HG03575 (cell line): Measurements from ENCODE around the gene ITGA11.

Experiments
- ATAC-seq: cut with Tn5 transposase; IDR thresholded peaks from one replicate; pipeline ENCODE4 v1.9.1; 2021; ENCODE audit not compliant: unreplicated experiment, insufficient number of reproducible peaks, low FRiP score; ENCODE audit errors: extremely low read depth

Gene ITGA11

GRCh38 chr15:68415501-68416157, 16.3 kb downstream of the ITGA11 start:
- ATAC-seq: no peak

DNA sequence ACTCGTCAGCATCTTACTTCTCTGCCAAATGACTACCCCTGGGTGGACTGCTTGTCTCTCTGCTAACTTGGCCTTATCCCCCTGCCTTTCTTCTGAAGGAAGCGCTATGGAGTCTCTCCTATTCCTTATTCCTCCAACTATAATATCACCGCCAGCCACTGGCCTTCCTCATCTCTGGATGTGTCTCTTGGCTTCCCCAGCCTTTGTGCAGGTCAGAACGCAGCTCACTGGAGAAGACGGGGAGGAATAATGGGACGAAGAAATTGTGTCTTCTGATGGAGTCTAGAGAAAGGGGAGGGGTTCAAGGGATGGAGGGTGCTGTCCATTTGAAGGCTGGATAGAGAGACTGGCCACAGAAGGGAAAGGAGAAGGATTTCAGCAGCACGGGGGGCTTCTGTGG, 16.9 kb downstream of the ITGA11 start:
- no peak for ATAC-seq

GRCh38 chr15:68414591-68414990, 17.4 kb downstream of the ITGA11 start:
- no peak for ATAC-seq

- no peak for ATAC-seq
These were observed 17.8 kb downstream of the ITGA11 start for GRCh38 chr15:68414206-68414555.

GRCh38 chr15:68413363-68414205, 18.4 kb downstream of the ITGA11 start:
- no peak for ATAC-seq

DNA sequence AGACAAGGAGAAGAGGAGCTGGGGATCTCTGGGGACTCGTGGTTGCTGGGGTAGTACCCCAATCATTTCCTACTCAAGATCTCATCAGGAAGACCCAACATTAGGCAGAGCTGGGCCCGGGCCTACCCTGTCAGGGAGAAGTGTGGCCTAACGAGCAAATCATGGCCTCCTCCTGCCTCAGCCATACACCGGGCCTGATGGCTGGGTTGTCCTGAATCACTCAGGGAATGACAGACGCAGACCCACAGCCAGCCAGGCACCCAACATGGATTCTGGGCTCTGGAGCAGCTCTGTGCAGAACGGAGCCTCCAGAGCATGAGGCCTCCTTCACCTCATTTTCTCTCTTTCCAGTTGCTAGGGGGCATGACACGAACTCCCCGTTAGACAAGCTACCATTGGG, 19.7 kb downstream of the ITGA11 start:
- ATAC-seq: no peak

GRCh38 chr15:68411735-68412134, 20.2 kb downstream of the ITGA11 start:
- no peak for ATAC-seq

DNA sequence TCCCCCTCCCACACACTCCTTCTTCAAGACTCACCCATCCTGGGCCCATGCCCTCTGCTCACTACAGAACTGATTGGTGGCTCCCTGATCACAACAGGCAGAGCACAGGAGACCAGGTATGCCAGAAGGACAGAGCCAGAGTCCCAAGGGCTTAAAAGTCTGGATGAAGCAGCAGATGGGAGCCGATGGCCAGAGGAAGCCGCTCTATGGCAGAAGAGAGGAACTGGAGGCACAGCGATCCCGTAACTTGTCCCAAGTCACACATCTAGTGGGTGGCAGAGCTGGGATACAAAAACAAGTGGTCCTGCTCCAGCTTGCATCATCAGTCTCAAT, 20.7 kb downstream of the ITGA11 start:
- ATAC-seq: no peak

- no peak for ATAC-seq
These were observed 21.3 kb downstream of the ITGA11 start for GRCh38 chr15:68410466-68411342.

GRCh38 chr15:68409736-68410370, 22.1 kb downstream of the ITGA11 start:
- ATAC-seq: no peak

DNA sequence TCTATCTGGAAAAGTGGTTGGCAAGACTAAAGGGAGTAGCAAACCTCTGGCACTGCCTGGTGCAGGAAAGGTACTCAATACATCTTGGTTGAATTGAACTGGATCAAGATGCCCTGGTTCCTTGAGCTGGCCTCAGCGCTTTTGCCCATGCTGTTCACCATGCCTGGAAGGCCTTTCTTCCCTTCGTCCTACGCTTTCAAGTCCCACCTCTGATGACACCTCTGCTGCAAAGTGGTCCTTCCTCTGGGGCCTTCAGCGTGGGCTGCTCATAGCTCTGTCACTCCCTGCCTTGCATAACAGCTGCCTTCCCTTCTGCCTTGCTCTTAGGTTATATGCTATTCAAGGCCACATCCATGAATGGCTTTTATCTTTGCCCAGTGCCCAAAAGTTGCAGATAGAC, 23.0 kb downstream of the ITGA11 start:
- ATAC-seq: no peak

- ATAC-seq: no peak
These were observed 23.8 kb downstream of the ITGA11 start for GRCh38 chr15:68407886-68408881.

GRCh38 chr15:68407141-68407885, 24.6 kb downstream of the ITGA11 start:
- ATAC-seq: no peak

DNA sequence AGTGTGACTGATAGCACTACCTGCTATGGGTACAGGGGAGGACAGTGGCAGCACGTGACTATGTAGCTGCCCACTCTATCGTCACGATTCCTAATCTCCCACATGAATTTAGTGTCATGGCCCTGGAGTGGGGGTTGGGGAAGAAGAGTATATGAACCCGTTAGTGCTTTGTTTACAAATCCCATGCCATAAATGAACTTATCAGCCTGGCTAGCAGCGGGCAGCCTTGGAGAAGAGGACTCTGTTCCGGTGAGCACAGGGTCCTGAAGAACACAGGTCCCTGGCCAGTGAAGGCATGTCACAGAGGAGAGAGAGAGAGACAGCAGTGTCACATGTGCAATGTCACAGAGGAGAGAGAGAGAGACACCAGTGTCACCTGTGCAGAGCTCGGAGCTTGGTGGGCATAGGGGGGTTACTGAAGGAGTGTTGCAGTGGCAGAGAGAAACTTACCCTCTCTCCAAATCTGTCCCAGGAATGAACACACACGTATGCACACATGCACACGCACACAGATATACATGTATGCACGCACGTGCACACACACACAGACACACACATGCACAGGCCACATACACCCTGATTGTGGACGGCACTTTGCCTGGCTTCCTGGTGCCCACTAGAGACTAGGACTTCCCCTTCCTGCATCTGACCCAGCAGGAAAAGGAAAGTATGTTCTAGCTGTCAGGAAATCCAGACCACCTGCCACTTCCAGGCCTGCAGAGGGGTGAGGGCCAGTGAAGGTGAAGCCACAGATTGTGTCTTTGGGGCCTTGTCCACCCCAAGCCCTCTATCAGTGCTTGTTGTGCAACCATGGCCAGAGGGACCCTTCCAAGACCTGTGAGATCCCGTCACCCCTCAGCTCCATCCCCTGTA, 26.3 kb downstream of the ITGA11 start:
- no peak for ATAC-seq

DNA sequence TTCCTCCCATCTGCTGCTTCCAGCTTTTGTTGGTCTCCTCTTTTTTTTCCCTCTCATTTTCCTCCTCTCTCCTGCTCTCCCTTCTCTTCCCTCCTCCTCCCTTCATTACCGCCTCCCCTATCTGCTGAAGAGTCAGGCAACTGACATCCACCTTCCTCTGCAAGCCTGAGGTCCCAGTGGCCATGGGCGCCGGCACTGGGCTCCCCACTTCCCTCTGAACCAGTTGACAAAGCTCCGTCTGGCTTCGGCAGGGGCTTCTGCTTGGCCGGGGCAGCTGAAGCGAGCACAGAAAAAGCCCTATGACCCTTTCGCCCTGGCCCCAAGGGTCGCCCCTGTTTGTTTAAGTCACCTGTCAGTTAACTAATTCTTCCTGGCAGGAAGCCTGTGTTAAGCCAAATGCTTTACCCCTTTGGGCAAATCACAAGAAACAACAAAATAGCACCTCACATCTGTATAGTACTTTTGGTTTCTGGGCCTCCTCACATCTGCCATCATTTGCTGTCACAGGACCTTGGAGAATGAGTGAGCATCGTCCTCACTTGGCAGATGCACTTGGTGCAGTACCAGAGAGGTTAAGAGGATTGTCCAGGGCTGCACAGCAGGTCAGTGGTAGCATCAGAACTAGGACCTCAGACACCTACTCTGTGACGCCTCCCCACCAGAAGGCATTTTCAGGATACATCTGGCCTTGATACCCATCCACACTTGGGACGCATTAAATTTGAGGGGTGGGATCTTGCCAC, 27.7 kb downstream of the ITGA11 start:
- no peak for ATAC-seq
